H1 (cell line): ENCODE results near the gene ATOH7. TPM values are rescaled to one million over a fixed set of nuclear protein-coding genes. Genes with fewer than 3 reads are reported as not detected.

ENCODE experiments used
- CTCF ChIA-PET: fragments of 300-600 bp; sonication (Branson Sonifier 250); formaldehyde crosslinking; loops from one replicate; lab custom pipeline; 2021; ENCODE audit not compliant: partially characterized antibody; lab: Charles Lee
- POLR2A ChIA-PET: fragments of 300-600 bp; sonication (Branson Sonifier 250); formaldehyde crosslinking; loops from one replicate; lab custom pipeline; 2021; ENCODE audit warnings: inconsistent platforms; ENCODE audit not compliant: partially characterized antibody; lab: Charles Lee
- DNase-seq, 2 experiments: peaks; one replicate each; pipeline versions ENCODE4 v3.0.0 to v3.0.0-alpha.2; 2010 to 2022; ENCODE audit warnings: low spot score in 2 of 2, low read depth in 1 of 2, mixed read lengths in 1 of 2
- FAIRE-seq: peaks from 2 replicates; lab custom pipeline; 2011; peaks lifted over from hg19 to GRCh38; lab: Jason Lieb, UNC
- H2AFZ ChIP-seq: 2 replicates; pipeline ENCODE4 v1.8.1; 2012; ENCODE audit warnings: low read length, inconsistent platforms
- H2AK5ac ChIP-seq: 2 replicates; pipeline ENCODE4 v1.6.1; 2013; ENCODE audit warnings: low read depth, low read length
- H2BK120ac ChIP-seq: replicated peaks from 2 replicates; pipeline ENCODE3; 2013; ENCODE audit warnings: low read depth, low read length, inconsistent platforms
- H2BK12ac ChIP-seq: 2 replicates; pipeline ENCODE4 v1.6.1; 2013; ENCODE audit warnings: low read depth, low read length
- H2BK15ac ChIP-seq: 2 replicates; pipeline ENCODE4 v1.6.1; 2013; ENCODE audit warnings: low read length
- H2BK20ac ChIP-seq: 2 replicates; pipeline ENCODE4 v1.6.1; 2013; ENCODE audit warnings: low read length
- H2BK5ac ChIP-seq: 2 replicates; pipeline ENCODE4 v1.6.1; 2013; ENCODE audit warnings: low read depth, low read length
- H3K14ac ChIP-seq: 2 replicates; pipeline ENCODE4 v1.6.1; 2013; ENCODE audit warnings: inconsistent platforms; ENCODE audit not compliant: insufficient read length
- H3K18ac ChIP-seq: 2 replicates; pipeline ENCODE4 v1.6.1; 2013; ENCODE audit warnings: low read length; ENCODE audit errors: extremely low read depth
- H3K23ac ChIP-seq: 2 replicates; pipeline ENCODE4 v1.6.1; 2013; ENCODE audit warnings: inconsistent platforms; ENCODE audit not compliant: insufficient read length
- H3K23me2 ChIP-seq: 2 replicates; pipeline ENCODE4 v1.6.1; 2013; ENCODE audit warnings: low read depth, low read length
- H3K27ac ChIP-seq: 2 replicates; pipeline ENCODE4 v1.6.1; 2011; ENCODE audit warnings: low read depth, low read length, inconsistent platforms
- H3K27me3 ChIP-seq, 4 experiments: replicated peaks in 1 of 4; 1 replicate in 1 of 4; 2 replicates in 3 of 4; pipeline versions ENCODE4 v1.6.1 to v1.8.1; 2011 to 2013; ENCODE audit warnings: low read length in 3 of 4, mild to moderate bottlenecking in 3 of 4, inconsistent platforms in 2 of 4, mixed read lengths in 2 of 4, moderate library complexity in 1 of 4; ENCODE audit not compliant: control insufficient read depth in 3 of 4, insufficient read depth in 3 of 4; ENCODE audit errors: extremely low read depth in 1 of 4
- H3K36me3 ChIP-seq, 4 experiments: 2 replicates each; pipeline versions ENCODE4 v1.6.1 to v1.8.1; 2011 to 2013; ENCODE audit warnings: mild to moderate bottlenecking in 4 of 4, low read length in 3 of 4, moderate library complexity in 2 of 4, control low read depth in 1 of 4, inconsistent platforms in 1 of 4; ENCODE audit not compliant: insufficient read depth in 4 of 4, control insufficient read depth in 2 of 4
- H3K4ac ChIP-seq: replicated peaks from 2 replicates; pipeline ENCODE3; 2013; ENCODE audit warnings: low read length, low read depth, mixed read lengths, inconsistent platforms; ENCODE audit not compliant: insufficient read length
- H3K4me1 ChIP-seq, 4 experiments: replicated peaks in 1 of 4; 1 replicate in 1 of 4; 2 replicates in 3 of 4; pipeline versions ENCODE4 v1.6.1 to v1.8.1; 2011 to 2013; ENCODE audit warnings: low read length in 3 of 4, inconsistent platforms in 2 of 4, mixed read lengths in 1 of 4; ENCODE audit not compliant: insufficient read depth in 4 of 4, control insufficient read depth in 3 of 4
- H3K4me2 ChIP-seq, 2 experiments: 2 replicates each; pipeline versions ENCODE4 v1.6.1 to v1.8.1; 2011 to 2013; ENCODE audit warnings: low read depth in 2 of 2, low read length in 2 of 2, control low read depth in 1 of 2, inconsistent platforms in 1 of 2, mild to moderate bottlenecking in 1 of 2; ENCODE audit not compliant: insufficient read depth in 1 of 2
- H3K4me3 ChIP-seq, 4 experiments: fragments of 200-600, 300-600 bp in 1 of 4; sonication (generic), shearing (Covaris generic), sonication (Bioruptor Twin) in 1 of 4; 2 replicates each; pipeline versions ENCODE4 v1.5.1 to v1.8.1; 2011 to 2016; ENCODE audit warnings: low read length in 4 of 4, low read depth in 3 of 4, control low read depth in 2 of 4, inconsistent platforms in 2 of 4, mild to moderate bottlenecking in 2 of 4, mixed read lengths in 1 of 4, moderate library complexity in 1 of 4; ENCODE audit not compliant: insufficient read depth in 2 of 4; ENCODE audit errors: extremely low read depth in 1 of 4
- H3K56ac ChIP-seq: replicated peaks from 2 replicates; pipeline ENCODE3; 2013; ENCODE audit warnings: low read depth, mild to moderate bottlenecking, mixed read lengths, low read length, inconsistent platforms; ENCODE audit not compliant: insufficient read length
- H3K79me1 ChIP-seq: 2 replicates; pipeline ENCODE4 v1.6.1; 2013; ENCODE audit warnings: low read depth, low read length, control low read depth
- H3K79me2 ChIP-seq, 2 experiments: 2 replicates each; pipeline versions ENCODE4 v1.6.1 to v1.8.1; 2012 to 2013; ENCODE audit warnings: low read length in 2 of 2, mild to moderate bottlenecking in 2 of 2, inconsistent platforms in 1 of 2; ENCODE audit not compliant: insufficient read depth in 2 of 2, control insufficient read depth in 1 of 2
- H3K9ac ChIP-seq, 4 experiments: replicated peaks in 1 of 4; 1 replicate in 1 of 4; 2 replicates in 3 of 4; pipeline versions ENCODE4 v1.6.1 to v1.8.1; 2011 to 2013; ENCODE audit warnings: low read depth in 3 of 4, low read length in 3 of 4, control low read depth in 2 of 4, mild to moderate bottlenecking in 2 of 4, moderate library complexity in 2 of 4, inconsistent platforms in 1 of 4; ENCODE audit errors: extremely low read depth in 1 of 4
- H3K9me3 ChIP-seq, 2 experiments: 2 replicates each; pipeline versions ENCODE4 v1.6.1 to v1.8.1; 2012 to 2013; ENCODE audit warnings: mild to moderate bottlenecking in 2 of 2, moderate library complexity in 2 of 2, control low read depth in 1 of 2, inconsistent platforms in 1 of 2, low read depth in 1 of 2, low read length in 1 of 2, mixed read lengths in 1 of 2; ENCODE audit not compliant: insufficient read depth in 2 of 2
- H4K20me1 ChIP-seq, 2 experiments: replicated peaks in 1 of 2; 2 replicates each; pipeline versions ENCODE3 to v1.8.1; 2011 to 2013; ENCODE audit warnings: inconsistent platforms in 2 of 2, low read length in 2 of 2, mild to moderate bottlenecking in 1 of 2; ENCODE audit not compliant: insufficient read depth in 2 of 2, control insufficient read depth in 1 of 2
- H4K5ac ChIP-seq: 2 replicates; pipeline ENCODE4 v1.6.1; 2013; ENCODE audit warnings: low read length, low read depth, mixed read lengths, inconsistent platforms; ENCODE audit not compliant: insufficient read length
- H4K8ac ChIP-seq: 2 replicates; pipeline ENCODE4 v1.8.0; 2013; ENCODE audit warnings: mild to moderate bottlenecking, moderate library complexity, low read length, inconsistent platforms; ENCODE audit not compliant: insufficient read depth; ENCODE audit errors: extremely low read depth
- H4K91ac ChIP-seq: replicated peaks from 2 replicates; pipeline ENCODE3; 2013; ENCODE audit warnings: low read length, mixed read lengths, inconsistent platforms; ENCODE audit not compliant: insufficient read length
- CBX8 ChIP-seq: fragments of 300-800, 300-1000 bp; sonication (generic); IDR thresholded peaks from 2 replicates; pipeline ENCODE4 v1.7.1; 2016; ENCODE audit warnings: low read depth, low read length, borderline replicate concordance
- CHD1 ChIP-seq: IDR thresholded peaks from 2 replicates; pipeline ENCODE4 v1.6.1; 2012; ENCODE audit warnings: low read depth, low read length, improper control_type of control experiment
- E2F6 ChIP-seq: IDR thresholded peaks from 2 replicates; pipeline ENCODE4 v1.6.1; 2012; ENCODE audit warnings: inconsistent platforms
- NANOG ChIP-seq: IDR thresholded peaks from 2 replicates; pipeline ENCODE4 v1.6.1; 2011; ENCODE audit warnings: low read length, low read depth, mild to moderate bottlenecking, inconsistent platforms; ENCODE audit not compliant: insufficient read depth, poor library complexity, severe bottlenecking
- PHF8 ChIP-seq: fragments of 200-600 bp; sonication (generic); conservative IDR thresholded peaks from 2 replicates; pipeline ENCODE4 v1.7.1; 2012; ENCODE audit warnings: low read depth, mild to moderate bottlenecking, inconsistent platforms, low read length, moderate library complexity
- RXRA ChIP-seq: IDR thresholded peaks from 2 replicates; pipeline ENCODE4 v1.6.1; 2011; ENCODE audit warnings: low read depth, mild to moderate bottlenecking, low read length, moderate library complexity; ENCODE audit not compliant: insufficient read depth
- SAP30 ChIP-seq: fragments of 300-600 bp; sonication (generic); IDR thresholded peaks from 2 replicates; pipeline ENCODE4 v1.7.1; 2012; ENCODE audit warnings: low read length, moderate library complexity, mild to moderate bottlenecking, inconsistent platforms; ENCODE audit not compliant: insufficient read depth, insufficient replicate concordance
- SIN3A ChIP-seq, 2 experiments: IDR thresholded peaks in 1 of 2; conservative IDR thresholded peaks in 1 of 2; 2 replicates each; pipeline ENCODE4 v1.6.1; 2011 to 2012; ENCODE audit warnings: low read length in 2 of 2, improper control_type of control experiment in 1 of 2, low read depth in 1 of 2, mild to moderate bottlenecking in 1 of 2
- SIX5 ChIP-seq: IDR thresholded peaks from 2 replicates; pipeline ENCODE4 v1.6.1; 2011; ENCODE audit warnings: mild to moderate bottlenecking, low read depth, low read length
- SP2 ChIP-seq: IDR thresholded peaks from 2 replicates; pipeline ENCODE4 v1.6.1; 2012; ENCODE audit warnings: mild to moderate bottlenecking, low read length, inconsistent platforms
- SUZ12 ChIP-seq: fragments of 200-600 bp; sonication (generic); IDR thresholded peaks from 2 replicates; pipeline ENCODE4 v1.6.1; 2012; ENCODE audit warnings: mild to moderate bottlenecking, inconsistent platforms, low read length, moderate library complexity, mixed read lengths
- polyA plus RNA-seq, 7 experiments: library from polyadenylated mRNA; depleted of rRNA in 3 of 7; stranded (reverse) in 5 of 7; unstranded in 2 of 7; fragments of >200 nt in 5 of 7; fragments of 200-250 nt in 2 of 7; gene quantifications; 1 replicate in 5 of 7; 2 replicates in 1 of 7; 4 replicates in 1 of 7; pipeline versions ENCODE4 v1.2.1 to v1.2.3, GENCODE V29; 2011 to 2013; ENCODE audit warnings: missing spikeins in 2 of 7, mixed read lengths in 2 of 7
- total RNA-seq: library from RNA; stranded (reverse); fragmentation: NEBNext Ultra II Directional; extraction: Animal tissue kit (Norgen Biotek cat#: 25700); gene quantifications from 2 replicates; pipeline ENCODE4 v1.2.1, GENCODE V29; 2021

The ATOH7 gene
- total and polyA plus RNA-seq, 2 of the 8 experiments (the other 6 are each of a cell fraction or from before 2014, with no cell fraction given), result 0.39 to 1.0 TPM

- FAIRE-seq (no peak), DNase-seq (no peak)
- POLR2A ChIA-PET, result interaction anchor here (1.4 kb wide), 1 partner anchor 338 kb away, joined by 3 read pairs; no protein-coding TSS in a partner anchor
- Histone ChIP-seq H3K9me3 (no peaks in the 10 kb centered on the region), H3K14ac (no peak overlapping the region), H3K4me3 (no peak overlapping the region), H3K4me1 (no peaks in the 10 kb centered on the region), H3K18ac (no peak overlapping the region), H2BK15ac (no peak overlapping the region), H2AK5ac (no peak overlapping the region), H2BK5ac (no peak overlapping the region), H3K4ac (no peak overlapping the region), H3K36me3 (no peaks in the 10 kb centered on the region)
- CTCF ChIA-PET, result interaction anchor here (0.5 to 2.1 kb wide), 6 partner anchors 10 to 109 kb away, joined by 3 to 6 read pairs (median 6); partner anchors contain the start of gene PBLD
- TF ChIP-seq CHD1 (no peak), SIN3A (conservative IDR thresholded peaks at IDR 0.05 in 1 of 2, IDR thresholded peaks at IDR 0.05 in 1 of 2; ENCODE audit: low read depth in 1 of 2, low read length in 2 of 2) (no peak), E2F6 (no peak), SIX5 (no peak), PHF8 (no peak), SUZ12 (no peak), CBX8 (no peak), RXRA (no peak), NANOG (no peak), SAP30 (no peak), SP2 (no peak)
- TF ChIP-seq, all 59 proteins: peak for 0
- Histone ChIP-seq H3K79me1 (no peaks in the 10 kb centered on the region), H3K23me2 (no peaks in the 10 kb centered on the region), H3K4me2 (no peak overlapping the region), H4K5ac (no peak overlapping the region), H2BK20ac (no peak overlapping the region), H3K23ac (no peak overlapping the region), H4K20me1 (no peaks in the 10 kb centered on the region), H3K27me3 (no peaks in the 10 kb centered on the region; a peak in 1 of 7 replicates), H2BK120ac (no peak overlapping the region), H3K9ac (no peak overlapping the region), H2AFZ (no peak overlapping the region), H3K56ac (no peak overlapping the region), H3K27ac (no peak overlapping the region), H2BK12ac (no peak overlapping the region), H4K91ac (no peak overlapping the region), H3K79me2 (no peaks in the 10 kb centered on the region), H4K8ac (no peak overlapping the region)
These were observed 7.1 kb downstream of the ATOH7 start for GRCh38 chr10:68224810-68225209.
